Measurements from ENCODE around the gene C1QTNF7.

The C1QTNF7 gene, protein sequence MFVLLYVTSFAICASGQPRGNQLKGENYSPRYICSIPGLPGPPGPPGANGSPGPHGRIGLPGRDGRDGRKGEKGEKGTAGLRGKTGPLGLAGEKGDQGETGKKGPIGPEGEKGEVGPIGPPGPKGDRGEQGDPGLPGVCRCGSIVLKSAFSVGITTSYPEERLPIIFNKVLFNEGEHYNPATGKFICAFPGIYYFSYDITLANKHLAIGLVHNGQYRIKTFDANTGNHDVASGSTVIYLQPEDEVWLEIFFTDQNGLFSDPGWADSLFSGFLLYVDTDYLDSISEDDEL

DNA sequence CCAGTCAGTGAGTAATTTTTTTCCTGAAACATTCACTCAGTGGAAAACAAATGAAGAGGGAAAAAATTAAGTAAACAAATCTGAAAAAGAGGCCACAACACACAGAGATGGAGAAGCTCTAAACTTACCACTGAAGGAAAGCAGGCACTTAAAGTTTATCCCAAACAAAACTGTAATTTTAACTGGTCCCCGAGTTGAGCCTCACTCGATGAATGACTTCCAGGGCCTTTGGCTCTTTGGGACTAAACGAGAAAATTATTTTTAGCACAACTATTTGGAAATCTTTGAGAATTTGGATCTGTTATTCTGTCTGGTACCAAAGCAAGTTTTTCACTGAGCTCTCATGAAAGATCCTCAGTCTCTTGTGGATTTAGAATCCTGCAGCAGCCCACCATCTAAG is at the start of gene C1QTNF7:
TSS of gene C1QTNF7 (plus strand) at position 333 of the 400 bp plus-strand sequence. CDS start 7,711 bp downstream, outside the sequence.
- DNase-seq = no peak

DNA sequence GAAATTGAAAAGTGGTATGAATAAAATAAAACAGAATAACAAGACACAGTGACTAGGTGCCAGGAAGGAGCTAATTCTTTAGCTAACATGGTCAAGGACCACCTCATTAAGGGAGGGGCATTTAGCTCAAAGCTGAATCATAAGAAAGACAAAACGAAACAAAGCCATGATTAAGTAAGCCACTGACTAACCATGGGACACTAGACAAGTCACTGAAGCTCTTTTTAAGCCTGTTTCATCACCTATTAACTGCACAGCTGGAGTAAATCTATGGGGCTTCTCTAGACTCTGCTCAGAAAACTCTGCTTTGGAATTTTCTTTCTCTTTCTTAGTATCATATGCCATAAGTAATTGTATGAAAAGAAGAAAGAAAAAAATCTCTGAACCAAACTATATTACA is 49.8 kb upstream of the C1QTNF7 start:
- DNase-seq = no peak

DNA sequence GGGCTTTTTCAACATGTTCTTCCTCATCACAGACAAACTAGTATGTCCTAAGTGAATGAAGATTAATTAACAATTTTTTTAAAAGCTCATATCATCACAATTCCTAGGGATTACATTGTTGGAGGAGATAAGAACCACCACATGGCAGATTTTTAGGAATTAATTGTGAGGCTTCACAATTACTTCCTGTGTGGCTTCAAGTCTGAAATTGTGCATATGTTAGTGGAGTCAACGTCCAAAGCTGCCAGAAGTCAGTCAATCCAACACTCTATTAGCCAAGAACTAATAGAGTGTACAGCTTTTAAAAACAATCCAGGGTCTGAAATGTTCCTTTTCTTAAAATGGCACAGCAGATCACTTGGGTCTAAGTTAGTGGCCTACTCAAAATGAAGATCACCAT is 49.3 kb upstream of the C1QTNF7 start:
- DNase-seq = no peak

DNA sequence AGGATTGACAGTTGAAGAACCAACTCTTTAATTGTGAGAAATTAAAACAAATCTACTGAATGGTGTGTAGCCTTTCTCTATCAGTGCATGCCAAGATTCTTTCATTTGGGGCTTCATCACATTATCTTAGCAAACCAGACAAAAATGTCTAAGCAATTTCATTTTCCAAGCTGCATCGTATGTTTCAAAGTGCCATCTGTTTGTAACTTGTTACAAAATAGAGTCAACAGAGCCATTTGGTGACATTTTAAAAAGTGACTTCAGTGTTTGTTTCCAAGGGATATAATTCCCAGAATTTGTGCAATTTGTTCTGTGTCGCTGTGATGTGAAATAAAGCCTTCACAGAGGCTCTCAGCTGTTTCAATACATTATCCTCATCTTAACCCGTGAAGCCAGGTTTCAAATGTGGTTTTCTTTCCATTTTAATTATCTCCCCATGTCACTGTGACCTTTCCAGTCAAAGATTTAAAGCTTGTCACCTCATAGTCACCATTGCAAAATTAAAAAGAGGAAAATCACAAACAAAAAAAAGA is 46.0 kb upstream of the C1QTNF7 start:
- DNase-seq = no peak

DNA sequence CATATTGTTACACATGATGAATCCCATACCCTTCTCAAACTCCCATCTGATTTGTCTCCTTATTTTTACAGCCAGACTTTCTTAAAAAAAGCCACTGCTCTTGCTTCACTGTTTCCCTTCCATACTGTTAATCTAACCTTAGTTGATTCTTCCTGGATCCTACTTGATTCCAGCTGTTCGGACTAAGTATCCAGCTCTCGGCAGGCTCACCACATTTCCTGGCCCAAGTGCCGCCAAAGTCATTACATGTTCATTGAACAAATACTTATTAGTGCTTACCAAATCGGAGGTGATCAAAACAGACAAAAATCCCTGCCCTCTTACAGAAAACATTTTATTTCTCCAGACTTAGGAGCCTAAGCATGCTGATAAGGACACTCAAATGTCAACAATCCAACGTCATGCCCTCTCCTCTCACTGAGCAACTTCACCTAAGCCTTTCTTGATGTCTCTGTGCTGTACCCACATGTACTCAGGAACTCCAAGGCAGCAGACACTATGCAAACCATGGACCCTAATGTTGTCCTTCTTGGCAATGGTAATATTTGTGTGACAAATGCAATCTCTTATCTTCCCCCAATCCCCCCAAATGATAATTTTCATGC is 45.1 kb upstream of the C1QTNF7 start:
- DNase-seq = no peak

DNA sequence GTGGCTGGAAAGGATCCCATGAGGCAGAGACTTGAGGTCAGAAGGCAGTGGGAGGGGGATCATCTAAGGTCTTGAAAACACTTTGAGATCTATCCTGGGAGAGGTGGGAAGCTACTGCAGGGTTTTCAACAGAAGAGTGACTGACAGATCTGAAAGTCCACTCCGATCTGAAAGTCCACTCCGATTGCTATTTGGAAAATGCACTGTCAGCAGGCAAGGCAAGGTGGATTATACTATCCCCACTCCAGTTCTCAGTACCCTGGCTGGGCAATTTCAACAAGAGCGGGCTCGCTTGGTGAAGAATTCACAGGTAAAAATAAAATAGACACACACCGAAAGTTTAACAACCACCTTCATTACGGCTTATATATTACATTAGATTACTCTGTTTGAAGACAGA is 42.3 kb upstream of the C1QTNF7 start:
- no peak for DNase-seq

DNA sequence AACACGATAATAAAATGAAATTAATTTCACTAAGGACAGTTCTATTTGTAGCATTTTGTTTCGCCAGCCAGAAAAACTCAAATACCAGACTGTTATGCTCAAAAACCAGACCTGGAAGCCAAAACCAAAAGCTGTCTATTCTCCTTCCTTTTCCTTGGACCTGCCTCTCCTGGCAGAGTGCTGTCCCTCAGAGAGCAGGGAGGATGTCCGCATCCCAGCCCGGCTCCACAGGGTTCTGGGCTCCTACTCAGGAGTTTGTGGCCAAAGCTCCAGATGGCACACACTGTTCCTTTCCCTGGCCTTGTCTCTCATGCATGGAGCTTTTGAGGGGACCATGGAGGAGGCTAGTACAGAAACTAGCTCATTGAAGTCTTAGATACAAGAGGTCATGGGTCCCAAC is 41.9 kb upstream of the C1QTNF7 start:
- no peak for DNase-seq

DNA sequence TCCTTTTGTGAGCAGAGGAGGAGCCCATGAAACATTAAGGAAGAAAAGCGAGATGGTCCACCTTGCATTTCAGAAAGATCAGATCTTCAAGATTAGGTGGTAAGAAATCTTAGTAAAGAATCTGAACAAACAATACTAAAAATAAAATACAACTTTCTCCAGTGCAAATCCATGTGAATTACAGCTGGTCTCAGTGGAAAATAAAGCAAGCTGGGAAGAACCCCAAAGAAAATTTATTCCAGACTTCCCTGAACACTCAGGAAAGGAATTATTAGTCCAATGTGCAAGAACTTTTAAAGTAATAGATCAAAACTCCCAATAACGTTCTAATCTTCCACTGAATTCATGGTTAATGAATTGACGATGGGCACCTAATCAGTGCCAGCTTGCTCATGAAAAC is 37.3 kb upstream of the C1QTNF7 start:
- no peak for DNase-seq

DNA sequence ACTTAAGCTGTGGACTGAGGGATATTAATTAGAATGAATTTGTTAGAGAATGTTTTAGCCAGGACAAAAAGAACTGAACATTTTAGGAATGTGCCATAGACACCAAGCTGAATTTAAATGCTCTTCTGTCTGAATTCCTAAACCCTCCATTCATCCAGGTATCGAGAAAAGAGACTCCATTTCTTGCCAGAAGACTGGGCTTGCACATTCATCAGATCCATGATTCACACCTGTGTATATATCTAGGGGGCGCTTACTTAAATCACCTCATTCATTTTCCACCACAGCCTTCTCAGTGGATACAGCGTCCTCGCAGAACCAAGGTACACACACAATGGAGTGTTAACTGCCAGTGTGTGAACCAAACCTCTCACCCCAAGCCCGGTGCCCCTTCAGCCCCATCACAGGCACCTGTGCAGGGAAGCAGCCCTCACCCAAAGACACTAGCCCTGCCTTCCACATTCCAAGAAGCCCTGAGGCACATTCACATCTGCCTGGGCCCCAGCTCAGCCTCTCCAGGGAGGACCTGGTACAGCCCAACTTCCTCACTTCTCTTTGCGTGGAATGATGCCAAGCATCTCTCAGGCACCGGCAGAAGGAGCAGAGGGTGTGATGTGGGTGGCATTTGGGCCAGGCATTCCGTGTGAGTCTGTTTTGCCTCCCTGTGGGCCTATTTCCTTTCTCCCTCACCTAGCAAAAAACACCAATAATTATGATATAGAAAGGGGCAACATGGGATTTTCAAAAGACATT is 35.6 kb upstream of the C1QTNF7 start:
- no peak for DNase-seq

DNA sequence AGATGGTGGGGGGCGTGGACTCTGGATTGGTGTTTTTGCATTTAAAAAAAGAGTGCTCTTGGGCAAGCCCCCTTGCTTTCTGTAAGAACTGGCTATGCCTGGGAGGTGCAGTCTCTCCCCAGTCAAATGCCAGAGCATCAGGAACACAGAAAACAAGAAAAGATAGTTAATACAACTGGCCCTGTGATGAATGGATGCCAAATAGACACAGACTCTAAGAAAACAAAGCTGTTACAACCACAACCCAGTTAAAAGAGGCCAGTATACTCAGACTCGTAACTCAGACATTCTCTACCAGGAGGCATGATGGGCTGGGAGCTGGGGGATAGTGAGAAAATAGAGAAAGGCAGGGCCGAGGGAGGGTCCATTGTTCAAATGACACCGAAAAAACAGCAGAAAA is 32.5 kb upstream of the C1QTNF7 start:
- DNase-seq = no peak

DNA sequence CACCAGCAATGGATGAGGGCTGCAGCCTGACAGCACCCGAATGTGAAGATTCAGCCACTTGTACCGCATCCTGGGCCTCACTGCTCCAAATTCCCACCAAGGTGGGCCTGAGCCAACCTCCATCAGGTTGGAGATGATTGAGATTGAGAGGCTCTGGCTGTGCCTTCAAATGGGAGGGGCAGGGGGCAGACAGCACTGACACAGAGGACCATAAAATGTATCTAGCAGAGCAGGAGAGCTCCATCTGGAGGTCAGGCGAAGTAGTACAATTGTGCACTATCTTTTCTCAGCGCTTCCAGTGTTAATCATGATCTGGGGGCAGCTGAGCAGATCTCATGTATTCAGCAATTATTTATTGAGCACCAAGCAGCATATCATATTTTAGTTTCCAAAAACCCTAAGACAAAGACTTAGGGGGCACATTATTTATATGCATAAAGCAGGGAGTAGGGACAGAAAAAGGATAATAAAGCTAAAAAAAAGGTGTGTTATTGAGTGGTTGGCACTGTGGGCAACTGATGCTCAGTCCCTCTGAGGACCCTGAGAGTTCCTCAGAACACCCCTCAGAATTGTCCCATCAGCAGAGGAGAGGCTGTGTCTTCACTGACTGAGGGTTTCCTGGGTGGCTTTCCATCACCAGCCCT is 31.6 kb upstream of the C1QTNF7 start:
- peak; percentile 0 for DNase-seq

DNA sequence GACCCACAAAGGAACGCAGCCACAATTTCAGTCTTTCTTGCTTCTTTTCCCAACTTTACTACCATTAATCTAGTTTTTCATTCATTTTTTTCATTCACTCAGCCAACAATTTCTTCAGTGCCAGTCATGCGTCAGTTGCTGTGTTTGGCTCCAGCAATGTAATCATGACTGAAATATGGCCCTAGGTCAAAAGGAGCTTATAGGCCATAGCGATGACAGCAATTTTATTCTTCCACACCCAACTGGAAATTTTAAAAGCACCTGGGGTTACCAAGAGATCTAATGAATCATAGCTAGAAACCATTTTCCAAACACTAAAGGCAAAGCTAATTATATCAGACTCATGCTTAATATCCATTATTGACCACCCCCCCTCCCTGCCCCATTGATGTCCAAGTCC is 29.8 kb upstream of the C1QTNF7 start:
- no peak for DNase-seq

DNA sequence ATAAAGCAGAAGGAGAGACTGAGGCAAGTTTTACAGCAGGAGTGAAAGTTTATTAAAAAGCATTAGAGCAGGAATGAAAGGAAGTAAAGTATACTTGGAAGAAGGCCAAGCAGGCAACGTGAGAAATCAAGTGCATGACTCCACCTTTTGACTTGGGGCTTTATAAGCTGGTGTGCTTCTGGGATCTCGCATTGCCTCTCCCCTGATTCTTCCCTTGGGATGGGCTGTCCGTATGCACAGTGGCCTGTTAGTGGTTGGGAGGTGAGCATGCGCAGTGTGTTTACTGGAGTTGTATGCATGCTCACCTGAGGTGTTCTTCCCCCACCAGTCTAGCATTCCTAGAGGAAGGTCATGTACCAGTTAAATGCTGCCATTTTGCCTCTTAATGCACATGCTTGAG is 29.1 kb upstream of the C1QTNF7 start:
- DNase-seq = no peak

DNA sequence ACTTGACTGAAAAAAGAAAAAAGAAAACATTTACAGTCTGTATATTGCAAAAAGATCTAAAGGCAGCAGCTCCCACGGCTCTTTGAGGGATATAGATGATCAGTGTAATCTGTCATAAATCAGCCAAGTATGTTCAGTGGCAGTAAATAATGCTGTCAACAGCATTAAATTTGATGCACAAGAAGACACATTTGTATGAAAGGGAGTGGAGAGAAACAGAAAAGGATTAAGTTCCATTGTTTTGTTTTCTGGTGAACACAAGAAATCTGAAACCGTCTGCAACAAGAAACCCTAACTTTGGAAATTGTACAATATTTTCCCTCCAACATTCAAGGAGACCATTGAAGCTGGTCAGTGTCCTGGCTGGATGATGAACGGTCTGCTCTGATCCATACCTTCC is 27.6 kb upstream of the C1QTNF7 start:
- DNase-seq = no peak

DNA sequence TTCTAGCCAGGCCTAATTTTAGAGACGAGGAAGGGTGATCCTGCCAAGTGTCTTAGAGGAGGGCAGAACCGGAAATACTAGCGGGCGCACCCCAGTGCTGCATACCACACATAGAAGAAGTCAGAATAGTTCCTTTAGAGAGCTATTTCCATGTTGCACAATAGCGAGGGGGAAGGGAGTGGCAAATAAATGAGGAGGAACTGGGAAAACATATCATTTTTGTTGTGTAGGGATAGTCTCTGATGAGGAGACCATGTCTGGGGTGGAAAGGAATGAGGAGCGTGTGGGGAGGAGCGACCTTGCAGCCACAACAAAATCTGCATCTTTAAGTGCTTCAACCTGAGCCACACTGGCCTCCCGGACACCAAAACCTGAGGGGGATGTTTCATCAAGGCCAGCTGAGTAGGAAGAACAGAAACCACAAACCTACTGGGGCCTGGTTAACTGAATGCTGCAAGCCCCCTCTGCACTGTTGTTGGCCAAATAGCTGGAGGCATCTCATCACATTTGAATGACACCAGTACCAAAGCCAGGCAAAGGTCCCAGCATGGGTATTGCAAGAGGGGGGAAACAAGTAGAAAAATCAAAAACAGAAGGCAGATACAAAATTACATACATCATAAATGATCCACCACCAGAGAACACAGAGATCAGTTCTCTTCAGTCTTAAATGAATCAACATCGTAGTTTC is 26.7 kb upstream of the C1QTNF7 start:
- no peak for DNase-seq

DNA sequence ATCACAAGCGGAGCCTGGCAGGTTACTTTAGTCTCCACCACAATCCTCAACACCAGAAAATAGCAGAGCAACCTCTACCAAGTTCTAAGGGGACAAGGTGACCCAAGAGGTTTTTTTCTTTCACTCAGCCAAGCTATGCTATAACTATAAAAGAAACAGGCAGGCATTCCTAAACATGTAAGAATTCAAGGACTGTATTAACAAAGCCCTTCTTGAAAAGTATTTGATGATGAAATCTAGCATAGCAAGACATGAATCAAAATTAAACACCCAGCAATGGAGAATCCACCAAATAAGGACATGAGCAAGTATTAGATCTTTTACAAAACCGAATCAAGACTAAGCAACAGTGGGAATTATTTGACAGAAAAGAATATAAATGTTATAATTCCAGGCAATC is 25.7 kb upstream of the C1QTNF7 start:
- DNase-seq = no peak

DNA sequence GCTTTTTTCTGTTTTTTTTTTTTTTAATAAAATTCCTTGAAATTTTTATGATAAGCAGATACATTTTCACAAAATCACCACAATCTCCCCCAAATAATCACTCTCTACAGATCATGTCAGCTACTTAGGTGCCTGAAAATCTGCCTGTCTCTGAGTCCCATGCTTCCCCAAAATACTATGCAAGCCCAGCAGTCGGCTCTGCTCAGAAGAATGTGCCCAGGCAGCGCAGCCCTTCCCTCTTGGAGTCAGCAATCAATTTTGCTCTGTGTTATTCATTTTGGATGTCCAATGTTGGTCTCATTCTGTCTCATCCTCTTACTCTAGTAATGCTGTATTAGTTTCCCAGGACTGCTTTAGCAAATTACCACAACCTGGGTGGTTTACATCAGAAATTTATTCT is 24.9 kb upstream of the C1QTNF7 start:
- DNase-seq = no peak

DNA sequence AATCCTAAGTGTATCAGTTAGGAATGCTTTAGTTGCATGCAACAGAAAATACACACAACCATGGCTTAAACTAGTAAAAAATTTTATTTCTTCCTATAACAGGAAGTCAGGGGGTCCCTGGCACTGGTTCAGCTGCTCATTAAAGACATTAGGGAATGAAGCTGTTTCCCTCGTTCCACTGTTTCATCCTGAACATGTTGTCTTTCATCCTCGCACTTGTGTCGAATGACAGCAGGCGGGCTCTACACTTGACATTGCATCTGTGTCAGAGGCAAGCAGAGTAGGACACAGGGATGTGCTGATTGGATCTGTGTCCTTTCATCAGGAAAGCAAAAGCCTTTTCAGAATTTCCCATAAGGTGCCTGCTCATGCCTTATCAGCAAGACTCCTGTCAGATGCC is 22.8 kb upstream of the C1QTNF7 start:
- DNase-seq = no peak

DNA sequence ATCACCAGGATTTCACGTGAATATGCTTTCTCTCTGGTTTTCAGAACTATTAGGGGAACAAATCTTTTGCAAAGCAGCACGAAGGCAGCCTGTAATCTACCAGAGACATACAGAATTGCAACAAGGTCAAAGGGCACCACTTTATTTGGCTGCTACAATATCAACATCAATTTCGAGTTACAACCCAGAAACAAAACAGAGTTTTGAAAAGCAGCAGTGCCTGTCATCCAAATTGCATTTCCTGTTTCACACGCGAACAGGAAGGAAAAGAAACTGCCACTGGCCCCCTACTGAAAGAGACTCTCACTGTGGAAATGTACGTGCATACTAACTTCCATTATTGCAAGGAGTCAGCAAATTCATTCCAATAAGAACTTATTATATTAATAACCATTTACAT is 17.1 kb upstream of the C1QTNF7 start:
- DNase-seq = no peak

DNA sequence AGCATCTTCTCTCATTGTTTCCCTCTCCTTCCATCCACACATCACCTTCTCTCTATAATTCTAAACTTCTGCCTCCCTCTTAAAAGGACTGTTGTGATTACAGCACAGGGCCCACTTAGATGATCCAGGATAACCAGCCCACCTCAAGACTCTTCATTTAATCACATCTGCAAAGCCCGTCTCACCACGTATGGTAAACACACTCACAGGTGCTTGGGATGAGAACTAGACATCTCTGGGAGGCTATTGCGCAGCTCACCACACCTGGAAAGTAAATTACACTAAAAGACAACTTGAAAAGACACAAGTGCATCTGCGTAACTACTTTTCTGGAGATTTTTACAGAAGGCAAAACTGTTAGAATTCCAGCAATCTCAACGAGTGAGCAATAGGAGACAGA is 15.4 kb upstream of the C1QTNF7 start:
- DNase-seq = no peak

DNA sequence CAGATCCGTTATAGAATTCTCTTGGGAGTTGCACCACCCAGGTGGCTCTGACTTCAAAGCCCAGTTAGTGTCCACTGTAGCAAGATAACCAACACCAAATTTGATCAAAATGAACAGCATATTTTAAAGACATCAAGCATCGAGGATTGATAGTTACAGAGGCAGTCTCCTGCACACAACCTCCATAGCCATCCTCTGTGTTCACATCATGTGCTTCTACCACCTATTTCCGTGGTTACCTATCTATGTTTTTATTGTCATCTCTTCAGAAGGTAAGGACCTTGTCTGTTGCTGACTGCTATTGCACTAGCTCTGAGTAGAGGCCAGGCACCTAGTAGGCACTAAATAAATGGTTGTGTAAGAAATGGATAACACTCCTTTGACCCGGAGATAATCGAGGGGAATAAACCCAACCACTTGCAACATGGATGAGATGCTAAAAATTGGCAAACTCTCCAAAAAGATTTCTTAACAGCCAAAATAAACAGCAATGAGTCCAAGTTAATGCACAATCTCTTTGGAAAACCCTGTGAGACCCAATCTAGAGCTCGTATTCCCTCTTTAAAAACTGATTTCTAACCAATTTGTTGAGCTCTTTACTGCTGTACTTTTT is 14.7 kb upstream of the C1QTNF7 start:
- no peak for DNase-seq

DNA sequence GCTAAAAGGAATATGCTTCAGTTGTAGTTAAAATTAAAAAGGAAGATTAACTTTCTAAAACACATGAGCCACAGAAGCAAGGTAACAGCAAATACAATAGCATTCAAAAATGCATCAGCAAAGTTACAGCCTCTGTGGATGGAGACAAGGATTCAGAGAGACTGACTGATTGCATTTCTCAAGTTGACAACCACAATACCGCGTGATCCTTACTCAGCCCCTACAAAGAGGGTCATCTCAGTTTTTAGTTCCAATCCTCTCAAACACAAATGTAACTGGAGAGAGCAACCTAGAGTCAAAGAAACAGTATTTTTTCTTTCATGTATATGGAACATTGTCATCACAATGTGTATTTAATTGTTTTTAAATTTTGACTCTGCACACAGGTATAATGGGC is 14.2 kb upstream of the C1QTNF7 start:
- no peak for DNase-seq

Measured in NCI-H510A treated with DMSO at 0.1 percent for 48 hours (cell line).